ES-I3 (cell line): Measurements from ENCODE around the gene MED12L.

Source experiments
- H3K36me3 ChIP-seq: 2 replicates; pipeline ENCODE4 v1.6.1; 2013; ENCODE audit warnings: mild to moderate bottlenecking, low read length, control low read depth, moderate library complexity; ENCODE audit not compliant: insufficient read depth
- H3K4me1 ChIP-seq: 2 replicates; pipeline ENCODE4 v1.6.1; 2013; ENCODE audit warnings: mild to moderate bottlenecking, control low read depth, low read length; ENCODE audit not compliant: insufficient read depth
- H3K9ac ChIP-seq: 2 replicates; pipeline ENCODE4 v1.6.1; 2013; ENCODE audit warnings: low read depth, mild to moderate bottlenecking, low read length, moderate library complexity
- H3K9me3 ChIP-seq: 2 replicates; pipeline ENCODE4 v1.6.1; 2013; ENCODE audit warnings: mild to moderate bottlenecking, low read length, moderate library complexity; ENCODE audit not compliant: control insufficient read depth, insufficient read depth

Gene MED12L

DNA sequence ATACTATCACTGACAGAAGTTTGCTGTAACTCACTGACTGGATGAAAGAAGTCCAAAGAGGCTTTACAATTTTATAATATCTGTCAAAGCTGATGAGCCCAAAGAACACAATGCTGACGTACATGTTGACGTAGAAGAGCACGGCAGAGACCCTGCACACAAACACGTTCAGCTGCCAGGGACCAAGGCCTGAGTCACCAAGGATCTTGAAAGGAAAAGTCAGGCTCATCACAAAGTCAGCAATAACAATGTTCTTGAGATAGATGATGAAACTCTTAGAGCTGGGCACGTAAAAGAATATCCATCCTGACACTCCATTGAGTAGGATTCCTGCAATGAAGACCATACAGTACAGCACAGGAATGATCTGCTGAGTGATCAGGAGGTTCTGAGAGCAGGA lies 128.4 kb downstream of the MED12L start:
- Histone ChIP-seq H3K9ac (no peak overlapping the region), H3K9me3 (no peaks in the 10 kb centered on the region), H3K36me3 (no peaks in the 10 kb centered on the region), H3K4me1 (peaks cover 4% of the 10 kb centered on the region; the same call in 1 of the 2 replicates)

DNA sequence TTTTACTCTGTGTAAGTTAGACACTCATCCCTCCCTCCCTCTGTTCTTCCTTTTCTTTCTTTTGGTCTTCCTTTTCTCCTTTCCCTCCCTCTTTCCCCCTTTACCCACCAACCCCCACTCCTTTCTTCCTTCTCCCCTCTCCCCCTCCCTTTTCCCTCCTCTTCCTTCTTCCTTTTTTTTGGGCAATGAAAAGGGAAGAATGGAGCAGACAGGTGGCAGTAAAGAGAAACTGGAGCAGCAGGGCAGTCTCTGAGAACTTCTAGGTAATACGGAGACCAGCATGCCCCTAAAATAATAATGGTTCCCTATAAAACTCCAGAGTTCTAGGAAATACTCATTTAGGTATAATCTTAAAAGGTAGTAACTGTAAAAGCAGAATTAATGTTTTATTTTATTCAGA lies 129.0 kb downstream of the MED12L start:
- Histone ChIP-seq H3K4me1 (peaks cover 4% of the 10 kb centered on the region; the same call in 1 of the 2 replicates), H3K9me3 (no peaks in the 10 kb centered on the region), H3K9ac (no peak overlapping the region), H3K36me3 (no peaks in the 10 kb centered on the region)

DNA sequence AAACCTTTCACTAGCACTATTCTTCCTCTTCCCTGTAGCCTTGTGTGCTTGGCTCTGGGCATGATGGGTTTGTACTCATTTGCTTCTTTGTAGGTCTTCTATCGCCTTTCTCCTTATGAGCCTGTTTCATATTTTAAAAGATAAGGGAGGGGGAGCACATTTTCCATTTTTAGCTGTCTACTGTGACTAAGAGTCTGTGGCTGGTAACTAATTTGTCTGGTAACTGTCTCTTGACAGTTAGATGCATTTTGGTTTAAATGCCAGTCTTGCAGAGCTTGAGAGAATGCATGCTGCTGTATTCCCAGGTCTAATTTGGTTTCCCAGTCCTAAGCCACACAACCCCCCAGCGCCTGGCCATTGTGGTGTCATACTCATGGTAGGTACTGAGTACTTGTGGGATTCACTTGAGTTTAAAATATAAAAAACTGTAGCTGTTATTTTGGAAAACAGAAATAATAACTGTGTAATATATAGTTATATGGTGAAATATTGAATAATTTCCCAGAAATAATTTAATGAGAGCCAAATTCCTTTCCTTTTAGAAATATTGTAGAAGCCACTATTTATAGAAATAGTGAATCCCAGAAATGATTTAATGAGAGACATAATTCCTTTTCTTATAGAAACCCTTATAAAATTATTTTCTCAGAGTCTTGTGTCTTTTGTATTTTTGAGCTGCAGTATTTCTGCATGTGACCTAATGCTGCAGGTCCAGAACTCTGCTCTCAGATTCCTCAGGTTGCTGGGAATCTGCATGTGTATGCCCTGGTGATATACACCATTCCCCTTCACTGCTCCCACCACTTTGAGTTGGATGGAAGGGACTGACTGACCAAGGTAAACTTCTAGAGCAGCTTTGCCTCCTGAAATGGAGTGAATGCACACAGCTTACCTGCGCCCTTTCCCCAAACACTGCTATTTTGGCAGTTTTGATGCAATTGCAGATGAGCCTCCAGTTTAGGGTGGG lies 131.5 kb downstream of the MED12L start:
- H3K36me3 ChIP-seq, result no peaks in the 10 kb centered on the region
- H3K4me1 ChIP-seq, result no peaks in the 10 kb centered on the region; the same call in 1 of the 2 replicates
- H3K9ac ChIP-seq, result no peak overlapping the region
- no peaks in the 10 kb centered on the region for H3K9me3 ChIP-seq

DNA sequence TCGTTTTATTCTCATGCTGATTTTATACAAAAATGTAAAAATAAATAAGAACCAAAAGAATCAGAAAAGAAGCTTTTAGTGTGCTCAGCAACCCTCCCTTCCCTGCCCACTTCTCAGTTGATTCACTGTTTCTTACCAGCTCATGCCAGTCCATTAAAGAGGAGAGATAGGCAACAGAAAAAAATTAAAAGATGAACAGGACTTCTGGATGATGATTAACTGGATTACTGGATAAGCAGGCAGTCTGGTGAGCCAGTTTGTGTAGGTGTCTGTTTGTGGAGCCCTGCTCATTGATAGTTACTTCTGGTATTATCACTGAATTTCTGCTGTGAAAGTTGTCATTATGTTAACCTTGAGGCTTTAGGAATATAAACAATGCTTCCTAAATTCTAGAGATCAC lies 132.7 kb downstream of the MED12L start:
- Histone ChIP-seq H3K9me3 (no peaks in the 10 kb centered on the region), H3K36me3 (no peaks in the 10 kb centered on the region), H3K4me1 (no peaks in the 10 kb centered on the region; the same call in 1 of the 2 replicates), H3K9ac (no peak overlapping the region)

DNA sequence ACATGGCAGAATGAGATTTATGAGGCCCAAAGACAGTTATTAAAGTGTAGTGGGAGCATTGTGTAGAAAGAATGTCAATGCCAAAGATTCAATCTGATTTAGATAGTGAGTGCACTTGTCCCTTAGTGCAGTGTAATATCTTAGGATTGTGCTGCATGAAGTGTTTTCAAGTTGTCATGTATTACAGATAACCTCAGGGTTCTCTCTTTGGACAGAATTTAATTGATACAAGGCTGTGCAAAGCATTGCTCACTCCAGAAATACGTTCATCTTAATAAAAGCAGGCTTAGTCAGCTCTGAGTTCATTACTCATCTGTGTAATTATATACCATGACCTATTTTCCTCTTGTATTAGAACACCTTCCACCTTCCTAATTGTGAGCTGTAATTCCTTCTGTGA lies 133.6 kb downstream of the MED12L start:
- no peaks in the 10 kb centered on the region for H3K9me3 ChIP-seq
- H3K9ac ChIP-seq, result no peak overlapping the region
- no peaks in the 10 kb centered on the region for H3K4me1 ChIP-seq

DNA sequence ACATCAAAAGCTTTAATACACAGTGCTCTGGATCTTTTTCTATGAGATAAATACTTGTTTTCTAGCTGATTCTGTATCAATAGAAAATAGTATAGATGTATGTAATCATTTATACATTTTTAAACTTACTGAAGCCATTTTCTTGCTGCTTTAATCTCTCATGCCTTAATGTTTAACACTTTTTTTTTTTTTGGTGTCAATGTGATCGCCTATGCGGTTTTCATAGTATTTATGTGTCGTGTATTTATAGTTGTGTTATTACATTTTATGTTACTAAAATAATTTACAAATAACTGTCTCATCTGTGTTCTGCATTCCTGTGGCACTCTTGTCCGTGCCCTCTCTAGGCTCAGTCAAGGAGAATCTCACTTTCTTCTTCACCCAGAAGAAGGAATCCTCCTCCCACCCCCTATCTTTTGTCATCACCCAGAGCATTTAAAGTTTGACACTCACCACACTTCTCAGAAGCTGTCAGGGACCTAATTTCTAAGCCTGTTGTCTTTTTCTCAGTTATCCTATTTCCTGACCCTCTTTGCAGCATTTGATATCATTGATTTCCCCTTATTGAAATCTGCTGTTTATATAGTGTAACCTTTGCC lies 138.9 kb downstream of the MED12L start:
- no peaks in the 10 kb centered on the region for H3K9me3 ChIP-seq
- no peak overlapping the region for H3K9ac ChIP-seq
- H3K4me1 ChIP-seq, result peaks cover 10% of the 10 kb centered on the region
- H3K36me3 ChIP-seq, result no peaks in the 10 kb centered on the region

More for the DNA sequence above, 133.6 kb downstream of the MED12L start:
- H3K36me3 ChIP-seq, result no peaks in the 10 kb centered on the region

DNA sequence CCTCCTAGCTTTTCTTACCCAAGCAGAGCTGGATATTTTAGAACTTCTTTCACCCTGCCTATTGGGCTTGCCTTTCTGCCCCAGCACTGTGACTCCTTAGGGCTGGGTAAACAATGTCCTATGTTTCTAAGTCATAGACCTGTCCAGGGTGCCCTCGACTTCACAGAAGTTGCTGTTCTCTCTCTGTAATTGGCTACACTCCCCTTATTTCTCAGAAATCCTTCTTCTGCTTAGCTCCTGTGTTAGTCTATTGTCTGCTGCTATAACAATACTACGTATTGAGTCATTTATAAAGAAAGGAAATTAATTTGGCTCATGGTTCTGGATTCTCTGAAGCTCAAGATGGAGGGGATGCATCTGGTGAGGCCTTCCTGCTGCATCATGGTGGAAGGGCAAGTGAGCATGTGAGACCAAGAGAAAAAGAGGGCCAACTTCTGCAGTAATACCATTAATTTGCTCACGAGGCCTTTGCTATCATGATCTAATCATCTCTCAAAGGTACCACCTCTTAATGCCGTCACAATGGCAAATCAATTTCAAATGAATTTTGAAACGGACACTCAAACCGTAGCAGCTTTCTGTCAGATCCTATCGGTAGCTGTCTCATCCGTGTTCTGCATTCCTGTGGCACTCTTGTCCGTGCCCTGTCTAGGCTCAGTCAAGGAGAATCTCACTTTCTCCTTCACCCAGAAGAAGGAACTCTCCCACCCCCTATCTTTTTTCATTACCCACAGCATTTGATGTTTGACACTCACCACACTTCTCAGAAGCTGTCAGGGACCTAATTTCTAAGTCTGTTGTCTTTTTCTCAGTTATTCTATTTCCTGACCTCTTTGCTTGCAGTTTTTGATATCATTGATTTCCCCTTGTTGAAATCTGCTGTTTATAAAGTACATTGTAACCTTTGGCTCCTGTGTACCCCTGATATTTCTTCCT lies 139.8 kb downstream of the MED12L start:
- Histone ChIP-seq H3K36me3 (no peaks in the 10 kb centered on the region), H3K9me3 (no peaks in the 10 kb centered on the region), H3K9ac (no peak overlapping the region), H3K4me1 (peaks cover 10% of the 10 kb centered on the region)

DNA sequence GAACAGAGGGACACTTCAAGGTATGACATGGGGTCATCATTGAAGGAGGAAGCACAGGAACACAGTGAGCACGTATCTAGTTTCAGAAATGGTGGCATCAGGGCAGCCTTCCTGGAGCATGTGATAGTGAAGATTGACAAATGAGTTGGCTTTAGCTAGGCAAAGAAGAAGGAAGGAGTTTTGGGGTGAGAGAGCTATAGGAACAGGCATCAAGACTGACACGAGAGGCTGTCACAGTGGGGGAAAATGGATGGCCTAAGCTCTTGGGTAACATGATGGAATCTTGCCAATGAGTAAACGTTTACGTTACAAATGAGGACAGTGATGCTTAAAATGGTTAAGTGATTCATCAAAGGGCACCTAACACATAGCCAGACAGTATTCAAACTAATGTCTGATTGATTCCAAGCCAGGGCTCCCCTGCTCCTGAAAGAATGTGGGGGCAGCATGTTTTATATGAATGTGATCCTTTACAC lies 140.7 kb downstream of the MED12L start:
- Histone ChIP-seq H3K9me3 (no peaks in the 10 kb centered on the region), H3K9ac (no peak overlapping the region), H3K4me1 (peaks cover 15% of the 10 kb centered on the region), H3K36me3 (no peaks in the 10 kb centered on the region)

DNA sequence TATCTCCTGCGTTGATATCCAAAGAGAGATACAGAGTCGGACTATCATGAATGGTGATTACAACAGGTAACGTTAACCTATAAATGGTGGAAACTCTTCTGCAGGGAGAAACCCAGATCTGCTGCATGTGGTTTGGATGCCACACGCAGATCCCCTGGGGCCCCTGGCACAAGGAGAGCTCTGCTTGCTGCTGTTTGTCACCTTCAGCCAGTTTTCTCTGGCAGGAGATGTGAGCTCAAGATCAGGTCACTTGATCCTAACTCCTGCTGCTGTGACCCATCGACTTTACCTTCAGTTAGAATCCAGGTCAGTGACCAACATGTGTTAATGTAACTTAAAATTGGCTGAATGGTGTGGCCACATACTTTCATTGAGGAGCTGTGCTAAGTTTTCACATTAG lies 141.4 kb downstream of the MED12L start:
- Histone ChIP-seq H3K36me3 (no peaks in the 10 kb centered on the region), H3K9ac (no peak overlapping the region), H3K9me3 (no peaks in the 10 kb centered on the region), H3K4me1 (peaks cover 15% of the 10 kb centered on the region)

DNA sequence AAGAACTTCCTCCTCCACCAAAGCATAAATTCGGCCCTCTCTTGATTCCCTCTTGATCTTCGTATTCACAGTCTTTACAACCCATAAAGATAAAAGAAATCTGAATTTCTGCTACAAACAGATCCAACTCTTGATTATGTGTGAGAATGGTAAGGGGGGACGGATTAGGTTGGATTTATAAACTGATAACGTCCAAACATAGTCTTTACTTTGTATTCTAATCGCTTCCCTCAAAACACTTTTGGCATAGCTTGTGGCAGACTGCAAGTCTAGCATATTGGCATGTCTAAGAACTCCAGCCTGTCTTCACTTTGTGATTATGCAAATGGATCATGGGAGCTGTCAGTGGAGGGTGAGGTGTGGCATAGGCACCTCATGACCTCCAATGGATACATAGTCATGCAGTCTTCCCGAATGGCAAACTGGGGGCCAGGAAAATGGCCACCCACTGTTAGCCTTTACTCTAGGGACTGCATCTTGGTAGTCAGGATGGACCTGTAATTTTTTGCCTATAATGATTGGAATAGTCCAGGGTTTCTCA lies 141.9 kb downstream of the MED12L start:
- Histone ChIP-seq H3K36me3 (no peaks in the 10 kb centered on the region), H3K9ac (no peak overlapping the region), H3K9me3 (no peaks in the 10 kb centered on the region), H3K4me1 (peaks cover 15% of the 10 kb centered on the region)

DNA sequence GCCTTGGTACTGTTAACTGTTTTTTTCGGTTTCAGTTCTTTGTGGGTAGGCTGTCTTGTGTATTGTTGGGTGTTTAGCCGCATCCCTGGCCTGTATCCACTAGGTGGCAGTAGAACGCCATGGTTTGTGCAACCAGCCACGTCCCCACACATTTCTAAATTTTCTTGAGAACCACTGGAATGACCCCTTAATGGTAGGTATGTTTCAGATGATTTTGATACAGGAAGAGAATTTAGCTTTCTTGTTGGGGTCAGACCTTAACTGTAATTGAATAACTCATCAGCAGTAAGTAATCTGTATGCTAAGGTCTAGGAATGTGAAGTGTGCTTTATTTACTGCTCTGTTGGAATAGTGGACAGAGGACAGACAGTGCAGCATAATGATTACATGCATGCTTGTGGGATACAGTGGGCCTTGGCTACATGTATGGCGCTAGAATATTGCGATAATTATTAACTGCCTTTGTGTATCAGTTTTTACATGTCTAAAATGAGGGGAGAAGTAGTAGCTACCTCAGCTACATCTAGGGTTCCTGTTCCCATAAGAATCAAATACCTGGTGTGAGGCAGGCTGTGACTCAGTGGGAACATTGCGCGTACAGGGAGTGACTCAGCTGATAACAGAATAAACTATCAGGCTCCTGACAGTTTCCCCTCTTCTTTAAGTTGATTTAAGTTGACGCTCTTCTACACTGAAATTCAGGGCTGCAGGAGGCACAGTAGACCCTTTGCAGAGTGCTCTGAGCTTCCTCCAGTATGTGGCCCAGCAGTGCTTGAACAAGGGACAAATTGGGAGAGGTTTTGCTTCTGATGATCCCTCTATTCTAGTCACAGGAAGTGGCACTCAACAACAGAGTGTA lies 142.6 kb downstream of the MED12L start:
- Histone ChIP-seq H3K4me1 (peaks cover 15% of the 10 kb centered on the region), H3K36me3 (no peaks in the 10 kb centered on the region), H3K9ac (no peak overlapping the region), H3K9me3 (no peaks in the 10 kb centered on the region)

DNA sequence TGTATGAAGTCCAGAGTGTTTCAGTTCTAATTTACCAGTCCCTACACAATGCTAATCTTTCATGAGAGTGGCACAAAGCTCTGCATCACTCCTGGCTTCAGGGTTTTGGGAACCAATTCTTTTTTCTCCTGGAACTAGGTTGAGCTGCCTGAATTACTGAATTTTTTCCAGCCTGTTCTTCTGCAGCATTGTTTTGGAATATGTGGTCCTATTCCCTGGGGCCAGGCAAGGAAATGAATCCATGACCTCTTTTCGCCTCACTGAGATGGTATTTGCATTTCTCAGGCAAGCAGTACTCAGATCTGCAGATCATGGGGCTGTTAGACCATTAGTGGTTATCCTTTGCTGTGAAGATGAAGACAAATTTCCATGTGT lies 143.2 kb downstream of the MED12L start:
- Histone ChIP-seq H3K9ac (no peak overlapping the region), H3K9me3 (no peaks in the 10 kb centered on the region), H3K4me1 (peaks cover 15% of the 10 kb centered on the region), H3K36me3 (no peaks in the 10 kb centered on the region)

DNA sequence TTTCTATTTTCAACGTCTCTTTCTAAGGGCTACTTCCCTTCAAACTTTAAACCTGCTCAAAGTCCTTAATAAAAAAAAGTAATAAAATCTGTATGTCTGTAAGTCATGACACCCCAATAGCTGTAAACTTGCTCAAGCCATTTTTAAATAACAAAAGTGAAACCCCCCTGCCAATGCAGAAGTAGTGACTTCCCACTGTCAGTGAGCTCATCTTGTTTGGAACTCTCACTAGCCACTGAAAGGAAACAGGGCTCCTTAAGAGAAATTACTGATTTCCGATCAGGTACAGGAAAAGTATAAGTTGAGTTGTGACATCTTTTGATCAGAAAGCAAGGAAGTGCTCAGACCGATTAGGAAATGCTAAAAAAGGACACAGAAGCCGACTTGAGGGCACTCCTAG lies 145.2 kb downstream of the MED12L start:
- Histone ChIP-seq H3K4me1 (peaks cover 22% of the 10 kb centered on the region), H3K36me3 (no peaks in the 10 kb centered on the region), H3K9me3 (no peaks in the 10 kb centered on the region), H3K9ac (no peak overlapping the region)
